ENCODE data around the gene ARHGAP28.

The ARHGAP28 gene

DNA sequence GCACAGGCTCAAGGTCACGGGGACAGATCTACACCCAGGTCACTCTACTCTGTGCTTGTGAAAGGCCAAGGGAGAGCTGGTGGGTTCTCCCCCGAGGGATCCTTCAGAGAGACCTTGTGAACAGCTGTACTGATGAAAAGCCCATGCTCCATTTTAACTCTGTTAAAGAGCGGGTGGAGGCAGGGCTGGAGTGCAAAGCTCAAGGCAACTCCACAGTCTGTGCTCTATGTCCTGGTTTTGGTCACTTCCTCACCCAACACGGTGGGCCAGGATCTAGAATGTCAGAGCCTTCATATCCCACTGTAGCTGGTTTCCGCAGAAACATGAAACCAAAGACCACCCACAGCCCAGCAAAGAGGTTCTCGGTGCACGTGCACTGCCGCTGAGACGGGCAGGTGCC is 210.9 kb downstream of the ARHGAP28 start:
- DNase-seq: no peak

GRCh38 chr18:6941996-6942395 is 212.5 kb downstream of the ARHGAP28 start:
- no peak for DNase-seq

- no peak for DNase-seq
Measured at GRCh38 chr18:6942742-6943141, 213.2 kb downstream of the ARHGAP28 start.

GRCh38 chr18:6943143-6943542 is 213.6 kb downstream of the ARHGAP28 start:
- DNase-seq: no peak

GRCh38 chr18:6947338-6948030 is 218.0 kb downstream of the ARHGAP28 start:
- DNase-seq: no peak

DNA sequence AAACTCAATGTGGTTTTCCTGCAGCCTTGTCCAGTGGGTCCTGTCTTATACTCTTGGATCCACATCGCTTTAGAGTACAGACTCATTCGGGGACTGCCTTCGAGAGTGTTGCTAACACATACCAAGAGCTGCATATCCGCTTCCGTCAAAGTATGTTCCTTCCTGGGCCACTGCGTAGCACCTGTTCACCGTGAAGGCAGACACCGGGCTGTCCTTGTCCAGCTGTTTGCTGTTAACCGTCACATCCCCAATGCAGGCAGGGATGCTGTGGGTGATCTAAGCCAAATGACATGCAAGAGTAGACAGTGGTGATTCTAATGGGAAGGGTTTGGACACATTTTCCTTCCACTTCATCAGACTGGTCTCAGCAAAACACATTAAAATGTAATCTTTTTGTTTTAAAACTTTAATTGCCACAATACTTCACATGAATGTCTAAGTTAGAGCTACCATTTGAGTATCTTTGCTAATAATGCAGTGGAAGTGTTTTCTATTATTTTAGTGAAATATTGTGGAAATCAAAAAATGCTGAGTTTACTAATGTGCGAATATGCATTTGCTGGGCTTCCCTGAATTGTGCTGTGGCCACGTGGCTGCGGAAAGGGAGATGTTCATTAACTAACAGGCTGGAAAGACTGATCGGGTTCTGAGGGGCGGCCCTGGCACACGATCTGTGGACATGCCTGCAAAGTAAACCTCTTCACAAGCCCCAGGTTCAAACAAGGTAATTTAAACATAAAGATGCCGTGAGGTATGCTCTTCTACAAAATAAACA is 219.0 kb downstream of the ARHGAP28 start:
- DNase-seq: no peak

DNA sequence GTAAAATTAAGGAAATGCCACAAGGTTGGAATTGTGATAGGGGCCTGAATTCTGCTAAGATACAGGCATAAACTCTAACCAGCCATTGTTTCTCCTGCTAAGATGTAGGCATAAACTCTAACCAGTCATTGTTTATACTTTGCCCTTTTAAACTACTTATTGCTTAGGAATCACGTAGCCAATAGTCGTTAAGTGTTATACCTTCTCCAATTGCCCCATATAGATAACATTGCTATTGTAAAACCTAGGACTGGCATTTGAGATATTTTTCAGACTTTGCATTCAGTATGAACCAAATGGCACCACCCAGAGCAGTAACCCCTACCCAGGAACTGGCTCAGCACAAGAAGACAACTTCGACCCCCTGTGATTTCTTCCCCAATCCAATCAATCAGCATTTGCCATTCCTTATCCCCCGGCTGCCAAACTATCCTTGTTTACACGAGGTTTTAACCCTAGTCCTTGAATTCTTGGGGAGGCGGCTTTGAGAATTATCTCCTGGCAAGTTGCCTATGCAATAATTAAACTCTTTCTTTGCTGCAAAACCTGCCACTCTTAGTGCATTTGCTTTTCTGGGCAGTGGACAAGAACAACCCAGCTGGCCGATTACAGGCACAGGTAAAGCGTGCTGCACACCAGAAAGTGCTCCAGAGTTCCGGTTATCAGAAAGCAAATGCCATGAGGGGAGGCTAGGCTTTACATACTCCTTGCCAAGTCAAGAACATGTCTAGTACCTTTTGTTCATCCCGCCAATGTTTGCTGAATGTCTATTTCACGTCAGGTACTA is 220.5 kb downstream of the ARHGAP28 start:
- no peak for DNase-seq

DNA sequence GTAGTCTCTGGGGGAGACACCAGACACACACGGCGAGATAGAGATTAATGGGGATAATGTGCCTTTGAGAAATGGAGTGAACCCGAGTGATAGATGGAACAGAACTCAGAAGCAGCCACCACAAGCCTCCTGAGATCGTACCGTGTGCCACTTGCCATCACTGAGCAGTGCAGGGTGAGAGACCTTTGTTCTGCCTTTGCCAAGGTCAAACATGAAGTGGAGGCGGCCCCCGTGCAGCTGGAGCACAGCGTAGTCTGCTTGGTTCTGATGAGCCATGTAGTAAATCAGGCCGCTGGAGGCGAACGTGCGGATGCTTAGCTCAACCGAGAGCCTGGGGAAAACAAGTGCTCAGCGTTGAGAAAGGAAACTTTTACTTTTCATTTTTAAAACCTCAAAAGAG is 221.1 kb downstream of the ARHGAP28 start:
- DNase-seq: no peak

GRCh38 chr18:6951336-6952090 is 222.0 kb downstream of the ARHGAP28 start:
- no peak for DNase-seq

DNA sequence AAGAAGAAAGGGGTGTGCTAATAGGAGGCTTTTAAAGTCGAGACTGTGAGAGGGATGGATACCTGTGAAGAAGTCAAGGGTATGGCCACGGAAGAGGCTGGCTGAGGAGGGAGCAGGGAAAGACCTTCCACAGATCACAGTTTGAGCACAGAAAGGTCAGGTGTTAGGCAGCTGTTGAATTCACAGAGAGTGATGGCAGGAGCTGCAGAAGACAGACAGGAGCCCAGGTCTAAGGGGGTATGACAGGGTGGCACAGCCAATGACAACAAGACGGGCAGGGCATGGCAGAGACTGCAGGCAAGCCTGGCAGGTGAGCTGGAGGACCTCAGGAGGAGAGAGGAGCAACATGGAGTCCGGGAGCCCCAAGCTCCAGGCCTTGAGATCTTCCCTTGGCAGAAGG is 225.0 kb downstream of the ARHGAP28 start:
- DNase-seq: no peak

- DNase-seq: no peak
Measured at GRCh38 chr18:6955304-6955703, 225.8 kb downstream of the ARHGAP28 start.

- no peak for DNase-seq
Measured at GRCh38 chr18:6956495-6956894, 227.0 kb downstream of the ARHGAP28 start.

DNA sequence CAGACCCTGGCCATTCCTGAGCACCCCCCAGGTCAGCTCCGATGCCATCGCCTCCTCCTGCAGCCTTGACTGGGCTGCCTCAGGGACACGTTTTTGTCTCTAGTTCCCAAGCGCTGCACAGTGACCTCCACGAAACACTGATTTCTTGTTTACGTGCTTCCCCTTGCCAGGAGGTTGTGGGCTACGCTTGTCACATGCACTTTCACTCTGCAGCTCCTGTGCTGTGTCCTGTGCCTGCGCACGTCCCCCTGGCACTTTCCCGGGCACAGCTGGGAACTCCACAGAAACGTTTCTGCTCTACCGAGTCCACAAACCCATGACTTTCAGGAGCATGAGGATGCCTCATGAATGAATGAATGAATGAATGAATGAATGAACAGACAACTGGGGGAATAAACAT is 227.5 kb downstream of the ARHGAP28 start:
- DNase-seq: no peak

GRCh38 chr18:6959110-6959509 is 229.6 kb downstream of the ARHGAP28 start:
- no peak for DNase-seq

GRCh38 chr18:6960124-6960523 is 230.6 kb downstream of the ARHGAP28 start:
- no peak for DNase-seq

DNA sequence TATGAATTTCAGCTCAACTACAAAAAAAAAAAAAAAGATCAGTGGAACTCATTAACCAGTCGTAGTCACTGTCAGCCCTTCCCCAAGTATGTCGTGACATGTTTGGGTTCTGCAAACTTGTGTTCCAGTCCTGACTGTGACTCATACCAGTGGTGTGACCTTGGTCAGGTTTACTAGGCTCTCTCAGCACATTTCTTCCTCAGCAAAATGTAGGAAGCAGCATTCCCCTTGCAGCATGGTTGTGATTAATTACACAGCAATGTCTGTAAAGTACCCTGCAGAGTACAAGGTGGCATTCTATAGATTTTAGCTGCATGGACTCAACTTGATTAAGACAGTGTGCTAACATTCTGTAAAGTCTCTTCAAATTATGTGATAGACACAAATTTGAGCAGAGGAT is 231.1 kb downstream of the ARHGAP28 start:
- DNase-seq: no peak

DNA sequence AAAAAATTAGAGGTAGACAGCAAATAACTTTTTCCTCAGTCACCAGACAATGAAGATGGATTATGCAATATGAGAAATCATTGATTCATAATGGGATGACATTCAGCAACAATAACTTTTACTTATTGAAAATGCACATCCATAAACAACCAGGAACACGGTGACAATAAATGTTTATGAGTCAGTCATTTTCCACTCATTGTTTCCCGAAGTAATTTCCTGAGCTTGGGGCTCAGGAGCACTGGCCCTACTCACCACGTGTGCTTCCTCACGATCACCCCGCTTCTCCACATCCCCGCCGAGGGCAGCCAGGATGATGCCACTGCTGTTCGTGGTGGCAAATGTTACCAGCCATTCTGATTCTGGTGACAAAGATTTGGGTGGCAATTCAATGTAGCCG is 231.8 kb downstream of the ARHGAP28 start:
- no peak for DNase-seq

- DNase-seq: no peak
Measured at GRCh38 chr18:6962571-6963451, 233.3 kb downstream of the ARHGAP28 start.

DNA sequence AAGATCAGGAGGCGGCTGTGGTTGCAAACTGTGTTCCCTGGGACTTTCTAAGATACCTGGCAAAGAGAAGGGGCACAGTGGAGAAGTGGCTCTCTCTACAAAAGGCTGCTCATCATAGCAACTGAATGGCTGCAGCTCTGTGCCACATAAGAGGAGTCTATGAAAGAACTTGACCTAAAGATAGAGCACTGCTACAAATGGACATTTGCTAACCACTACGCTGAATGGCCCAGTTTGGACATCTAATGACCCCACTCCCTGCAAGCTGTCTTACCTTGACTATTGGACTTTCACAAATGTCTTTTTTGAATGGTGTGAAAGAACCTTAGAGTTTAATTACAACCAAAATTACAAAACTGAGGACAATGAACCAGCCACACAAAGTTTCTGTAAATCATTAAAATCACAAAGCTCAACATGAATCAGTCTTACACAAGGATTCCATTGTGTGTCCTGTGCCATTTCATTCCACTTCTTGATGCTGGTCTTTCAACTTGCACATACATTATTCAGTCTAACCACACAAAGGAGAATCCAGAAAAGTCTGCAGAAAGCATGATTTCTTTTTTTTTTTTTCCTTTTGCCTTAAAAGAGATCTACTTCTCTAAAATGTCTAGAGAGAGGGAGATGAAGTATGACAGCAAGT is 234.1 kb downstream of the ARHGAP28 start:
- DNase-seq: no peak

All from DMS 273 treated with DMSO at 0.1 percent for 48 hours (cell line).